HEK293 (cell line): ENCODE results near the gene EN1.

ENCODE experiments used
- CTCF ChIA-PET: fragments of 350-600 bp; formaldehyde crosslinking; extraction: SDS; loops from one replicate; lab custom pipeline; 2021; ENCODE audit warnings: antibody characterized with exemption; lab: Yijun Ruan, JAX
- POLR2A ChIA-PET: fragments of 300-600 bp; formaldehyde crosslinking; extraction: SDS; loops from one replicate; lab custom pipeline; 2020; ENCODE audit warnings: antibody characterized with exemption, inconsistent platforms; lab: Yijun Ruan, JAX
- H3K27ac ChIP-seq: fragments of 200-500 bp; sonication (Bioruptor generic); 2 replicates; pipeline ENCODE4 v1.5.1; 2014; ENCODE audit warnings: low read depth, low read length, control low read depth, inconsistent platforms; ENCODE audit errors: extremely low read depth
- H3K36me3 ChIP-seq, 2 experiments: fragments of 200-500 bp in 1 of 2; sonication (Bioruptor generic) in 1 of 2; 1 replicate in 1 of 2; 2 replicates in 1 of 2; pipeline ENCODE4 v1.5.1; 2014 to 2017; ENCODE audit warnings: inconsistent platforms in 2 of 2, low read length in 2 of 2; ENCODE audit not compliant: control insufficient read depth in 2 of 2, insufficient read depth in 1 of 2
- H3K4me1 ChIP-seq: fragments of 200-500 bp; sonication (Bioruptor generic); 2 replicates; pipeline ENCODE4 v1.5.1; 2014; ENCODE audit warnings: mild to moderate bottlenecking, low read length, inconsistent platforms; ENCODE audit not compliant: control insufficient read depth, insufficient read depth
- H3K4me3 ChIP-seq: 2 replicates; pipeline ENCODE4 v1.5.1; 2011; ENCODE audit warnings: low read depth, mild to moderate bottlenecking, control low read depth, low read length, moderate library complexity
- H3K9me3 ChIP-seq: fragments of 200-500 bp; sonication (Bioruptor generic); 2 replicates; pipeline ENCODE4 v1.5.1; 2014; ENCODE audit warnings: low read depth, low read length, inconsistent platforms; ENCODE audit not compliant: control insufficient read depth, insufficient read depth
- HOXD13 ChIP-seq: sonication (generic); formaldehyde crosslinking; IDR thresholded peaks from 2 replicates; pipeline ENCODE4 v1.8.0; 2022; ENCODE audit warnings: missing genetic modification reagents, borderline replicate concordance
- TCF7L2 ChIP-seq: IDR thresholded peaks from 2 replicates; pipeline ENCODE4 v1.6.1; 2011; ENCODE audit warnings: low read depth, mild to moderate bottlenecking, inconsistent platforms, low read length, moderate library complexity, borderline replicate concordance
- YY1 ChIP-seq: fragments of 450-650 bp; formaldehyde crosslinking; IDR thresholded peaks from 2 replicates; pipeline ENCODE4 v1.5.1; 2018; ENCODE audit warnings: missing biosample characterization, missing genetic modification characterization
- ZBTB20 ChIP-seq: fragments of 450-650 bp; formaldehyde crosslinking; IDR thresholded peaks from 2 replicates; pipeline ENCODE4 v1.5.1; 2016; ENCODE audit warnings: missing biosample characterization, missing genetic modification characterization
- ZBTB48 ChIP-seq: fragments of 450-650 bp; formaldehyde crosslinking; IDR thresholded peaks from 2 replicates; pipeline ENCODE4 v1.5.1; 2016; ENCODE audit warnings: missing biosample characterization, missing genetic modification characterization
- ZEB2 ChIP-seq: fragments of 450-650 bp; formaldehyde crosslinking; IDR thresholded peaks from 2 replicates; pipeline ENCODE4 v1.5.1; 2016; ENCODE audit warnings: missing biosample characterization, missing genetic modification characterization
- ZFP69B ChIP-seq: fragments of 450-650 bp; formaldehyde crosslinking; IDR thresholded peaks from 2 replicates; pipeline ENCODE4 v1.5.1; 2016; ENCODE audit warnings: missing biosample characterization, missing genetic modification characterization
- ZNF133 ChIP-seq: fragments of 450-650 bp; formaldehyde crosslinking; IDR thresholded peaks from 2 replicates; pipeline ENCODE4 v1.5.1; 2016; ENCODE audit warnings: missing biosample characterization, missing genetic modification characterization
- ZNF16 ChIP-seq: fragments of 450-650 bp; formaldehyde crosslinking; IDR thresholded peaks from 2 replicates; pipeline ENCODE4 v1.5.1; 2016; ENCODE audit warnings: low read depth, missing biosample characterization, missing genetic modification characterization
- ZNF169 ChIP-seq: fragments of 450-650 bp; formaldehyde crosslinking; IDR thresholded peaks from 2 replicates; pipeline ENCODE4 v1.5.1; 2016; ENCODE audit warnings: missing biosample characterization, missing genetic modification characterization
- ZNF202 ChIP-seq: fragments of 450-650 bp; formaldehyde crosslinking; IDR thresholded peaks from 2 replicates; pipeline ENCODE4 v1.5.1; 2016; ENCODE audit warnings: missing biosample characterization, missing genetic modification characterization, borderline replicate concordance
- ZNF274 ChIP-seq, 2 experiments: fragments of 200-500 bp in 1 of 2; fragments of 450-650 bp in 1 of 2; sonication (Bioruptor generic) in 1 of 2; formaldehyde crosslinking in 1 of 2; IDR thresholded peaks; 2 replicates each; pipeline versions ENCODE4 v1.5.1 to v1.6.1; 2014 to 2016; ENCODE audit warnings: borderline replicate concordance in 1 of 2, inconsistent platforms in 1 of 2, low read length in 1 of 2, missing biosample characterization in 1 of 2, missing genetic modification characterization in 1 of 2
- ZNF311 ChIP-seq: fragments of 450-650 bp; formaldehyde crosslinking; IDR thresholded peaks from 2 replicates; pipeline ENCODE4 v1.5.1; 2017; ENCODE audit warnings: missing biosample characterization, missing genetic modification characterization, borderline replicate concordance
- ZNF391 ChIP-seq: fragments of 450-650 bp; formaldehyde crosslinking; IDR thresholded peaks from 2 replicates; pipeline ENCODE4 v1.5.1; 2016; ENCODE audit warnings: low read depth, missing biosample characterization, missing genetic modification characterization, borderline replicate concordance
- ZNF473 ChIP-seq: fragments of 450-650 bp; formaldehyde crosslinking; IDR thresholded peaks from 2 replicates; pipeline ENCODE4 v1.5.1; 2017; ENCODE audit warnings: missing biosample characterization, missing genetic modification characterization
- ZNF544 ChIP-seq: fragments of 450-650 bp; formaldehyde crosslinking; IDR thresholded peaks from 2 replicates; pipeline ENCODE4 v1.5.0; 2017; ENCODE audit warnings: missing biosample characterization, missing genetic modification characterization
- ZNF560 ChIP-seq: fragments of 450-650 bp; formaldehyde crosslinking; IDR thresholded peaks from 2 replicates; pipeline ENCODE4 v1.5.1; 2017; ENCODE audit warnings: missing biosample characterization, missing genetic modification characterization, borderline replicate concordance
- ZNF600 ChIP-seq: fragments of 450-650 bp; formaldehyde crosslinking; IDR thresholded peaks from 2 replicates; pipeline ENCODE4 v1.5.1; 2016; ENCODE audit warnings: missing biosample characterization, missing genetic modification characterization
- ZNF626 ChIP-seq: fragments of 450-650 bp; sonication (Bioruptor Pico); formaldehyde crosslinking; IDR thresholded peaks from 2 replicates; pipeline ENCODE4 v1.5.1; 2018; ENCODE audit warnings: missing biosample characterization, missing genetic modification characterization, inconsistent platforms
- ZNF660 ChIP-seq: fragments of 450-650 bp; IDR thresholded peaks from 2 replicates; pipeline ENCODE4 v1.5.1; 2018; ENCODE audit warnings: missing biosample characterization, mild to moderate bottlenecking, missing genetic modification characterization
- ZNF664 ChIP-seq: fragments of 450-650 bp; formaldehyde crosslinking; IDR thresholded peaks from 2 replicates; pipeline ENCODE4 v1.5.1; 2016; ENCODE audit warnings: missing biosample characterization, missing genetic modification characterization
- ZNF791 ChIP-seq: fragments of 450-650 bp; formaldehyde crosslinking; IDR thresholded peaks from 2 replicates; pipeline ENCODE4 v1.5.1; 2016; ENCODE audit warnings: missing biosample characterization, missing genetic modification characterization
- ZNF830 ChIP-seq: fragments of 450-650 bp; IDR thresholded peaks from 2 replicates; pipeline ENCODE4 v1.5.0; 2018; ENCODE audit warnings: missing biosample characterization, missing genetic modification characterization, low read depth, mild to moderate bottlenecking, moderate library complexity
- ZSCAN23 ChIP-seq: fragments of 450-650 bp; formaldehyde crosslinking; IDR thresholded peaks from 2 replicates; pipeline ENCODE4 v1.5.1; 2016; ENCODE audit warnings: missing biosample characterization, missing genetic modification characterization
- ZSCAN30 ChIP-seq: fragments of 450-650 bp; IDR thresholded peaks from 2 replicates; pipeline ENCODE4 v1.5.1; 2018; ENCODE audit warnings: missing biosample characterization, mild to moderate bottlenecking, missing genetic modification characterization, moderate library complexity
- TF ChIP-seq, protein P1 (sequence below): sonication (generic); formaldehyde crosslinking; IDR thresholded peaks from 2 replicates; pipeline ENCODE4 v1.8.1; 2022; ENCODE audit warnings: mild to moderate bottlenecking, moderate library complexity, missing genetic modification reagents
- TF ChIP-seq, protein P2 (sequence below): fragments of 450-650 bp; formaldehyde crosslinking; IDR thresholded peaks from 2 replicates; pipeline ENCODE4 v1.5.1; 2016; ENCODE audit warnings: missing biosample characterization, missing genetic modification characterization

Gene EN1

DNA sequence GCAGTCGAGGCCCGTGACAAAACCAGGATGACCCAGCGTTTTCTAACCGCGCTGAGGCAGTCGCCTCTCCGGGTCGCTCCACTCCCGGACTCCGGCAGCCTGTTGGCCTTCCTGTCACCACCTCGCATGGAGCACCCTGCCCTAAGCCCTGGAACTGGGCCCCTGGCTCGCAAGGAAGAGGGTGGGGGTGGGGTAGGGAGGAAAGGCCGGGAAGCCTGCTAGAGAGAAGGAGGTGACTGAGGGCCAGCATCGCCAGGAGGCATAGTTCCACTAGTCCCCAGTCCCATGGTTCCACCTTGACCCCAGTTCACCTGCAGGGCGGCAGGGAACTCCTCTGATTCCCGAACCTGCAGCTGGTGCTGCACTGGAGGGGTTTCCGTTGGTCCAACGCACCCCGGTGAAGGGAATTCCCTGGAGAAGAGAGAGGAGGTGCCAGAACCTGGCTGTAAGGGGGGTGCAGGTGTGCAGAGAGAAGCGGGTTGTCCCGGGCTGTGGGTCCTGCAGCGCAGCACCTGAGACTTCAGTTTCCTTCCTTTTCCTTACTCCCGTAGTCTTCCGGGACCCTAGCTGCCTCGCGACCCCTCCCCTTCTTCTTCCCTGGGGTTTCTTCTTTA lies 11.8 kb upstream of the EN1 start:
- no peak overlapping the region for H3K27ac ChIP-seq
- no peaks in the 10 kb centered on the region for H3K9me3 ChIP-seq
- no peaks in the 10 kb centered on the region for H3K4me1 ChIP-seq
- TF ChIP-seq YY1 (tag by site-specific recombination) (no peak), ZBTB48 (tag by site-specific recombination) (no peak), ZNF133 (tag by site-specific recombination) (no peak), ZSCAN23 (tag by site-specific recombination) (no peak), ZNF626 (tag by site-specific recombination) (no peak), ZNF16 (tag by site-specific recombination) (no peak), ZFP69B (no peak), ZNF311 (tag by site-specific recombination) (no peak)
- H3K4me3 ChIP-seq, result no peak overlapping the region
- ChIA-PET CTCF (interaction anchor here (0.7 to 1.7 kb wide), 3 partner anchors 11 to 637 kb away, joined by 4 to 8 read pairs (median 5); no protein-coding TSS in a partner anchor), POLR2A (no interaction called here)
- no peaks in the 10 kb centered on the region for H3K36me3 ChIP-seq

DNA sequence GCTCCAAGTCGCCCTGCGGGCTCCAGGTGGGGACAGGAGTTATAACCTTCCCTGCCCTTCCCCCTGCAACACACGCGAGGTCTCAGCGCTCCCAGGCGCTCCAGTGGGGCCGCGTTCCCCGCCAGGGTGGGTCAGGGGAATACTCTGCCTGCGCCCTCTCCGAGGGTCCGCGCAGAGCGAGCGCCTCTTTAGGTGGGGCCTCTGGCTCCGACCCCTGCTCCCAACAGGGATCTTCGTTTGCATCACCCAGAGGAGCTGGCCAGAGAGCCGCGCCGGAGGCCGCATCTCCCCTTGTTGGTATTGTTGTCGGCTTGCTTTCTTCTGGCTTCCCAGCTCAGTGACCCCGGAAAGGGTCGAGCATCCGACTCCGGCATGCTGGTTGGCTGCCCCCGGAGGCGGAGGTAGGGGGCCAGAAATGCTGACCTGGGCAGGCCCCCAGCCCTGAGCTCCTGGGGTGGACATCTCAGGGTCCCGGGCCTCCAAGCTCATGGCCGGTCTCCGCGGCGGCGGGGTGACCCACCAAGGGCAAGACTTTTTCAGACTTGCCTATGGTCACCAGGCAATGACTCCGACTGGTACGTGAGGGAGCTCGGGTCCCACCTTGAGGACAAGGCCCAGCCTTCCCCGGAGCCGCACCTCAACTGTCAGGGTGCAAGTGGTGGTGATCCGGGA lies 11.2 kb upstream of the EN1 start:
- POLR2A ChIA-PET, result no interaction called here

More for the DNA sequence above, 11.2 kb upstream of the EN1 start:
- Histone ChIP-seq H3K27ac (no peak overlapping the region), H3K4me1 (no peaks in the 10 kb centered on the region), H3K36me3 (no peaks in the 10 kb centered on the region)
- TF ChIP-seq, protein P1, sequence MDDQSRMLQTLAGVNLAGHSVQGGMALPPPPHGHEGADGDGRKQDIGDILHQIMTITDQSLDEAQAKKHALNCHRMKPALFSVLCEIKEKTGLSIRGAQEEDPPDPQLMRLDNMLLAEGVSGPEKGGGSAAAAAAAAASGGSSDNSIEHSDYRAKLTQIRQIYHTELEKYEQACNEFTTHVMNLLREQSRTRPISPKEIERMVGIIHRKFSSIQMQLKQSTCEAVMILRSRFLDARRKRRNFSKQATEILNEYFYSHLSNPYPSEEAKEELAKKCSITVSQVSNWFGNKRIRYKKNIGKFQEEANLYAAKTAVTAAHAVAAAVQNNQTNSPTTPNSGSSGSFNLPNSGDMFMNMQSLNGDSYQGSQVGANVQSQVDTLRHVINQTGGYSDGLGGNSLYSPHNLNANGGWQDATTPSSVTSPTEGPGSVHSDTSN (CRISPR knock-in tag), result no peak
- no peak for TF ChIP-seq ZSCAN30 (tag by site-specific recombination)
- TF ChIP-seq YY1 (tag by site-specific recombination), result no peak
- TF ChIP-seq, protein P2, sequence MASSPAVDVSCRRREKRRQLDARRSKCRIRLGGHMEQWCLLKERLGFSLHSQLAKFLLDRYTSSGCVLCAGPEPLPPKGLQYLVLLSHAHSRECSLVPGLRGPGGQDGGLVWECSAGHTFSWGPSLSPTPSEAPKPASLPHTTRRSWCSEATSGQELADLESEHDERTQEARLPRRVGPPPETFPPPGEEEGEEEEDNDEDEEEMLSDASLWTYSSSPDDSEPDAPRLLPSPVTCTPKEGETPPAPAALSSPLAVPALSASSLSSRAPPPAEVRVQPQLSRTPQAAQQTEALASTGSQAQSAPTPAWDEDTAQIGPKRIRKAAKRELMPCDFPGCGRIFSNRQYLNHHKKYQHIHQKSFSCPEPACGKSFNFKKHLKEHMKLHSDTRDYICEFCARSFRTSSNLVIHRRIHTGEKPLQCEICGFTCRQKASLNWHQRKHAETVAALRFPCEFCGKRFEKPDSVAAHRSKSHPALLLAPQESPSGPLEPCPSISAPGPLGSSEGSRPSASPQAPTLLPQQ (tag by site-specific recombination), result no peak
- TF ChIP-seq ZNF473 (tag by site-specific recombination), result no peak
- no peak for TF ChIP-seq ZBTB20 (tag by site-specific recombination)
- no peak for TF ChIP-seq ZNF544 (tag by site-specific recombination)
- no peak for TF ChIP-seq ZNF169 (tag by site-specific recombination)
- no peak for TF ChIP-seq ZNF274 (IDR thresholded peaks at IDR 0.05; ENCODE audit: low read length)
- no peak for TF ChIP-seq ZNF274 (tag by site-specific recombination; IDR thresholded peaks at IDR 0.05; ENCODE audit: borderline replicate concordance)
- no peak for TF ChIP-seq ZEB2 (tag by site-specific recombination)
- no peak for TF ChIP-seq ZNF660 (tag by site-specific recombination)
- TF ChIP-seq ZNF791 (tag by site-specific recombination), result no peak
- no peak for TF ChIP-seq ZNF830 (tag by site-specific recombination)
- no peak for TF ChIP-seq ZNF202 (tag by site-specific recombination)
- TF ChIP-seq ZNF391, result no peak
- no peak for TF ChIP-seq ZNF560 (tag by site-specific recombination)
- TF ChIP-seq TCF7L2, result no peak
- TF ChIP-seq ZNF664 (tag by site-specific recombination), result no peak
- no peak for TF ChIP-seq HOXD13 (CRISPR knock-in tag)
- TF ChIP-seq ZNF600, result no peak
- TF ChIP-seq, all 188 proteins: peak for 0
- H3K4me3 ChIP-seq, result no peak overlapping the region
- CTCF ChIA-PET, result interaction anchor here (0.6 to 1.7 kb wide), 2 partner anchors 451 to 636 kb away, joined by 3 to 8 read pairs; no protein-coding TSS in a partner anchor
- no peaks in the 10 kb centered on the region for H3K9me3 ChIP-seq
